ENCODE measurements around the gene RFNG. TPM values are rescaled to one million over a fixed set of nuclear protein-coding genes. Genes with fewer than 3 reads are reported as not detected.

Gene RFNG
- total and polyA plus RNA-seq, 10 of the 15 experiments (the other 5 are each of a cell fraction or from before 2014, with no cell fraction given): 0.10 to 19.6 (median 6.2) TPM

- ChIA-PET RAD21 (ENCODE audit: unreplicated experiment) (no interaction called here), SMC1A (ENCODE audit: uncharacterized antibody, unreplicated experiment) (no interaction called here), POLR2A (no interaction called here), CTCF (no interaction called here)
- H3K27me3 ChIP-seq (replicated peaks in 1 of 2; ENCODE audit: control insufficient read depth in 2 of 2, insufficient read depth in 2 of 2, low read length in 1 of 2): no peaks in the 10 kb centered on the region
- H3K36me3 ChIP-seq (ENCODE audit: control insufficient read depth in 2 of 2, insufficient read depth in 2 of 2, low read length in 1 of 2): peaks cover 17 to 88% of the 10 kb centered on the region in 2 experiments
- no peak overlapping the region for H3K4me2 ChIP-seq (ENCODE audit: control insufficient read depth, insufficient read depth)
- H3K79me2 ChIP-seq (ENCODE audit: control insufficient read depth, insufficient read depth, low read length): no peaks in the 10 kb centered on the region
- no peak overlapping the region for H2AFZ ChIP-seq (ENCODE audit: control insufficient read depth, low read depth, low read length)
- no peaks in the 10 kb centered on the region for H4K20me1 ChIP-seq (ENCODE audit: control insufficient read depth, insufficient read depth)
- H3K4me3 ChIP-seq: no peak overlapping the region
- H3K27ac ChIP-seq (ENCODE audit: control insufficient read depth, insufficient read depth): no peak overlapping the region
- FAIRE-seq (no peak), DNase-seq (ENCODE audit: low read depth, low spot score) (no peak), ATAC-seq (no peak)
- no peaks in the 10 kb centered on the region for H3K4me1 ChIP-seq (ENCODE audit: control insufficient read depth, insufficient read depth, low read length)
- TF ChIP-seq BRCA1 (IDR thresholded peaks at IDR 0.05; ENCODE audit: low read depth, low read length) (no peak), HDAC2 (IDR thresholded peaks at IDR 0.05) (no peak), NKRF (conservative IDR thresholded peaks at IDR 0.05) (no peak), NFYB (IDR thresholded peaks at IDR 0.05; ENCODE audit: insufficient read depth, low read depth, low read length) (no peak), TBL1XR1 (IDR thresholded peaks at IDR 0.05; ENCODE audit: low read depth, low read length) (no peak), SKIL (IDR thresholded peaks at IDR 0.05; ENCODE audit: low read depth, poor library complexity, severe bottlenecking) (no peak), PML (IDR thresholded peaks at IDR 0.05; ENCODE audit: low read length) (no peak), SRF (IDR thresholded peaks at IDR 0.05; ENCODE audit: low read depth in 2 of 2, low read length in 2 of 2) (no peak), MTA3 (IDR thresholded peaks at IDR 0.05; ENCODE audit: borderline replicate concordance, low read length) (no peak), GABPA (IDR thresholded peaks at IDR 0.05; ENCODE audit: low read depth) (no peak), USF1 (IDR thresholded peaks at IDR 0.05; ENCODE audit: borderline replicate concordance, extremely low read length, insufficient read depth, low read depth, low read length) (no peak), CBX3 (IDR thresholded peaks at IDR 0.05; ENCODE audit: borderline replicate concordance, low read depth) (no peak), NFIC (IDR thresholded peaks at IDR 0.05; ENCODE audit: low read depth, low read length) (no peak), JUND (IDR thresholded peaks at IDR 0.05; ENCODE audit: low read depth, low read length) (no peak), POU2F2 (IDR thresholded peaks at IDR 0.05; ENCODE audit: borderline replicate concordance, low read depth, low read length) (no peak), NR2F1 (conservative IDR thresholded peaks at IDR 0.05) (no peak), ETV6 (conservative IDR thresholded peaks at IDR 0.05 in 1 of 2, IDR thresholded peaks at IDR 0.05 in 1 of 2; ENCODE audit: borderline replicate concordance in 1 of 2, low read depth in 1 of 2) (no peak), EGR1 (IDR thresholded peaks at IDR 0.05; ENCODE audit: borderline replicate concordance in 1 of 2, low read depth in 2 of 2, low read length in 2 of 2) (no peak), PAX8 (IDR thresholded peaks at IDR 0.05) (no peak), LARP7 (IDR thresholded peaks at IDR 0.05) (no peak)
- H3K9ac ChIP-seq (ENCODE audit: control insufficient read depth, insufficient read depth, low read length): no peak overlapping the region
- WGBS (ENCODE audit: insufficient coverage, insufficient replicate concordance, low lambda C conversion rate, missing lambda C conversion rate): 95% methylated on average over 42 of the region's 49 CpGs
- BruUV-seq (replicated peaks): no TSS peak
- intact Hi-C loops (cut with micrococcal nuclease; ENCODE audit: unreplicated experiment) (no loop called here), in situ Hi-C loops (cut with MboI) (no loop called here)
- H3K9me3 ChIP-seq (replicated peaks; ENCODE audit: control insufficient read depth, insufficient read depth, low read length): no peaks in the 10 kb centered on the region
These were observed 33.6 kb upstream of the RFNG start for GRCh38 chr17:82085031-82085861.
